ENCODE data around the gene CPNE5.

CPNE5 gene

GRCh38 chr6:36850021-36850420, 10.8 kb upstream of the CPNE5 start:
- TF ChIP-seq SPI1 (IDR thresholded peaks at IDR 0.05; ENCODE audit: borderline replicate concordance, low read depth) (peak; percentile 54; the same call in 1 of the 2 replicates), CTCF (IDR thresholded peaks at IDR 0.05; ENCODE audit: insufficient read depth, low read length) (no peak)
- peak in 1 of 2 experiments; percentile 30 for DNase-seq (ENCODE audit: low read depth in 1 of 2, low spot score in 1 of 2)
- no peak overlapping the region for H3K4me3 ChIP-seq (replicated peaks; ENCODE audit: insufficient read depth, low read length)
- H3K27ac ChIP-seq (replicated peaks): no peak overlapping the region; the same call in 1 of the 2 replicates
- H3K27me3 ChIP-seq (ENCODE audit: insufficient read depth, poor library complexity, severe bottlenecking): no peaks in the 10 kb centered on the region

- H3K27ac ChIP-seq (replicated peaks): peak overlapping the region; percentile 13; the same call in 1 of the 2 replicates
- no peaks in the 10 kb centered on the region for H3K27me3 ChIP-seq (ENCODE audit: insufficient read depth, poor library complexity, severe bottlenecking)
Measured at GRCh38 chr6:36848658-36849441, 9.6 kb upstream of the CPNE5 start.

GRCh38 chr6:36847991-36848390, 8.7 kb upstream of the CPNE5 start:
- TF ChIP-seq REST (IDR thresholded peaks at IDR 0.05; ENCODE audit: insufficient replicate concordance, low read depth): no peak
- no peak for TF ChIP-seq CTCF (IDR thresholded peaks at IDR 0.05; ENCODE audit: insufficient read depth, low read length)
- no peak for TF ChIP-seq SPI1 (IDR thresholded peaks at IDR 0.05; ENCODE audit: borderline replicate concordance, low read depth)
- no peak for TF ChIP-seq POLR2AphosphoS5 (IDR thresholded peaks at IDR 0.05; ENCODE audit: low read depth)
- TF ChIP-seq GABPA (IDR thresholded peaks at IDR 0.05; ENCODE audit: low read depth): no peak
- H3K4me3 ChIP-seq (replicated peaks; ENCODE audit: insufficient read depth, low read length): no peak overlapping the region
- H3K27me3 ChIP-seq (ENCODE audit: insufficient read depth, poor library complexity, severe bottlenecking): no peaks in the 10 kb centered on the region
- DNase-seq (ENCODE audit: low read depth in 1 of 2, low spot score in 1 of 2): no peak
- no peak overlapping the region for H3K27ac ChIP-seq (replicated peaks)

More at GRCh38 chr6:36848658-36849441, 9.6 kb upstream of the CPNE5 start:
- TF ChIP-seq GABPA (IDR thresholded peaks at IDR 0.05; ENCODE audit: low read depth) (no peak), POLR2AphosphoS5 (IDR thresholded peaks at IDR 0.05; ENCODE audit: low read depth) (no peak), REST (IDR thresholded peaks at IDR 0.05; ENCODE audit: insufficient replicate concordance, low read depth) (no peak), CTCF (IDR thresholded peaks at IDR 0.05; ENCODE audit: insufficient read depth, low read length) (no peak), SPI1 (IDR thresholded peaks at IDR 0.05; ENCODE audit: borderline replicate concordance, low read depth) (no peak)
- H3K4me3 ChIP-seq (replicated peaks; ENCODE audit: insufficient read depth, low read length): no peak overlapping the region
- peak in 1 of 2 experiments; percentile 61 for DNase-seq (ENCODE audit: low read depth in 1 of 2, low spot score in 1 of 2)
